Measurements from ENCODE around the gene CARD10.

- TF ChIP-seq NRF1 (IDR thresholded peaks at IDR 0.05; ENCODE audit: low read depth, low read length) (no peak), CTCF (IDR thresholded peaks at IDR 0.05; ENCODE audit: control extremely low read depth in 1 of 3, insufficient read depth in 1 of 3, low read depth in 1 of 3, low read length in 3 of 3) (no peak), POLR2A (IDR thresholded peaks at IDR 0.05; ENCODE audit: control extremely low read depth in 1 of 2, low read depth in 2 of 2, low read length in 2 of 2) (no peak), TBP (IDR thresholded peaks at IDR 0.05; ENCODE audit: low read depth, low read length) (no peak), POLR2AphosphoS5 (IDR thresholded peaks at IDR 0.05; ENCODE audit: low read depth, low read length) (no peak), CREB1 (IDR thresholded peaks at IDR 0.05) (no peak), HDAC2 (IDR thresholded peaks at IDR 0.05; ENCODE audit: borderline replicate concordance in 1 of 2, low read depth in 2 of 2, low read length in 2 of 2) (no peak), KDM5A (IDR thresholded peaks at IDR 0.05; ENCODE audit: low read length) (no peak), EZH2 (IDR thresholded peaks at IDR 0.05; ENCODE audit: low read depth, low read length, severe bottlenecking) (no peak), PHF8 (conservative IDR thresholded peaks at IDR 0.05; ENCODE audit: low read depth, low read length) (no peak), ASH2L (IDR thresholded peaks at IDR 0.05; ENCODE audit: low read length) (no peak)
These were observed 33.6 kb downstream of the CARD10 start for GRCh38 chr22:37485395-37486223.
